Bronchial epithelial cell (primary cell): ENCODE data around the gene SNPH. TPM values are rescaled to one million over a fixed set of nuclear protein-coding genes. Genes with fewer than 3 reads are reported as not detected.
A peak's percentile ranks its signal among the peaks of the same experiment; 100 is the strongest.

Experiments used
- DNase-seq: peaks from one replicate; pipeline ENCODE4 v3.0.0-alpha.2; 2010; ENCODE audit warnings: low read depth
- FAIRE-seq: peaks from 2 replicates; lab custom pipeline; 2011; peaks lifted over from hg19 to GRCh38; lab: Jason Lieb, UNC
- H3K27me3 ChIP-seq: 2 replicates; pipeline ENCODE4 v1.5.1; 2011; ENCODE audit warnings: low read length; ENCODE audit not compliant: control insufficient read depth, insufficient read depth
- H3K36me3 ChIP-seq: 2 replicates; pipeline ENCODE4 v1.5.1; 2011; ENCODE audit warnings: low read length; ENCODE audit not compliant: control insufficient read depth, insufficient read depth
- H3K4me3 ChIP-seq: 2 replicates; pipeline ENCODE4 v1.5.1; 2011; ENCODE audit warnings: mild to moderate bottlenecking, low read depth, low read length, control low read depth
- total RNA-seq: library from RNA; depleted of rRNA; stranded (reverse); fragments of >200 nt; gene quantifications from 2 replicates; pipeline ENCODE4 v1.2.1, GENCODE V29; 2014
- TF ChIP-seq, protein P1 (sequence below): IDR thresholded peaks from 2 replicates; pipeline ENCODE4 v1.5.1; 2011; ENCODE audit warnings: mild to moderate bottlenecking, moderate library complexity, low read length, control low read depth, inconsistent platforms; ENCODE audit not compliant: insufficient read depth, severe bottlenecking

Gene SNPH
- total RNA-seq, 1 donor from 2014 or later = 1.8 TPM

- TF ChIP-seq, protein P1, sequence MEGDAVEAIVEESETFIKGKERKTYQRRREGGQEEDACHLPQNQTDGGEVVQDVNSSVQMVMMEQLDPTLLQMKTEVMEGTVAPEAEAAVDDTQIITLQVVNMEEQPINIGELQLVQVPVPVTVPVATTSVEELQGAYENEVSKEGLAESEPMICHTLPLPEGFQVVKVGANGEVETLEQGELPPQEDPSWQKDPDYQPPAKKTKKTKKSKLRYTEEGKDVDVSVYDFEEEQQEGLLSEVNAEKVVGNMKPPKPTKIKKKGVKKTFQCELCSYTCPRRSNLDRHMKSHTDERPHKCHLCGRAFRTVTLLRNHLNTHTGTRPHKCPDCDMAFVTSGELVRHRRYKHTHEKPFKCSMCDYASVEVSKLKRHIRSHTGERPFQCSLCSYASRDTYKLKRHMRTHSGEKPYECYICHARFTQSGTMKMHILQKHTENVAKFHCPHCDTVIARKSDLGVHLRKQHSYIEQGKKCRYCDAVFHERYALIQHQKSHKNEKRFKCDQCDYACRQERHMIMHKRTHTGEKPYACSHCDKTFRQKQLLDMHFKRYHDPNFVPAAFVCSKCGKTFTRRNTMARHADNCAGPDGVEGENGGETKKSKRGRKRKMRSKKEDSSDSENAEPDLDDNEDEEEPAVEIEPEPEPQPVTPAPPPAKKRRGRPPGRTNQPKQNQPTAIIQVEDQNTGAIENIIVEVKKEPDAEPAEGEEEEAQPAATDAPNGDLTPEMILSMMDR = no peak
- no peak overlapping the region for H3K4me3 ChIP-seq
- FAIRE-seq = no peak
- peaks cover 3% of the 10 kb centered on the region for H3K36me3 ChIP-seq
- DNase-seq = no peak
- no peaks in the 10 kb centered on the region for H3K27me3 ChIP-seq
Observed at GRCh38 chr20:1323830-1324597, 57.9 kb downstream of the SNPH start.

DNA sequence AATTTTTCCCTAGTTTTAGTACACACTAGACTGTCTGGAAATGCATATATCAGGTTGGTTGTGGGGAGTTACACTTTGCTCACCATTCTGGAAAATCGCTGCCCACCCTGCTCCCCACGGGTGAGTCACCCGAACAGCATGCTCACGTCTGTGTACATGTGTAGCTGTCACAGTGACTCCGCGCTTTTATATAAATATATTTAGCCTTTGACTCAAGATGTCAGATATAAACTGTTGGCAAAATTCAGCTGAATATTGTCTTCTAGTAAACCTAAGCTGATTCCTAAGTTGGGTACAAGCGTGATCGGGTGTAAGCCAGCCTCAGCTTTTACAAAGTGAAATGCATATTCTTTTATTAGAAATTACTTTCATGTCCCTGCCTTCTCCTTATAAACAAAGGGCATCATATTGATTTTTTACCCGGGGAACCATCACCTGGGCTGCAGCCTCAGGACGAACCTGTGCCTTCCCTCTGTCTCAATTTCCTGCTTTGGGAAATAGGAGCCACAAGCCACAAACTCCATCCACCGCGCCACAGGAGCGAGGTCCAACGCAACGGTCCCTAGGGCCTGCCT is 58.6 kb downstream of the SNPH start:
- TF ChIP-seq, protein P1 = no peak
- peak overlapping the region; percentile 57 for H3K4me3 ChIP-seq
- no peak for FAIRE-seq
- H3K36me3 ChIP-seq = no peaks in the 10 kb centered on the region
- H3K27me3 ChIP-seq = no peaks in the 10 kb centered on the region
- DNase-seq = no peak

GRCh38 chr20:1325173-1326030 is 59.3 kb downstream of the SNPH start:
- peak; percentile 93 for DNase-seq
- FAIRE-seq = no peak
- TF ChIP-seq, protein P1 = peak; percentile 31
- H3K27me3 ChIP-seq = no peaks in the 10 kb centered on the region
- no peaks in the 10 kb centered on the region for H3K36me3 ChIP-seq
- H3K4me3 ChIP-seq = peak overlapping the region; percentile 57

DNA sequence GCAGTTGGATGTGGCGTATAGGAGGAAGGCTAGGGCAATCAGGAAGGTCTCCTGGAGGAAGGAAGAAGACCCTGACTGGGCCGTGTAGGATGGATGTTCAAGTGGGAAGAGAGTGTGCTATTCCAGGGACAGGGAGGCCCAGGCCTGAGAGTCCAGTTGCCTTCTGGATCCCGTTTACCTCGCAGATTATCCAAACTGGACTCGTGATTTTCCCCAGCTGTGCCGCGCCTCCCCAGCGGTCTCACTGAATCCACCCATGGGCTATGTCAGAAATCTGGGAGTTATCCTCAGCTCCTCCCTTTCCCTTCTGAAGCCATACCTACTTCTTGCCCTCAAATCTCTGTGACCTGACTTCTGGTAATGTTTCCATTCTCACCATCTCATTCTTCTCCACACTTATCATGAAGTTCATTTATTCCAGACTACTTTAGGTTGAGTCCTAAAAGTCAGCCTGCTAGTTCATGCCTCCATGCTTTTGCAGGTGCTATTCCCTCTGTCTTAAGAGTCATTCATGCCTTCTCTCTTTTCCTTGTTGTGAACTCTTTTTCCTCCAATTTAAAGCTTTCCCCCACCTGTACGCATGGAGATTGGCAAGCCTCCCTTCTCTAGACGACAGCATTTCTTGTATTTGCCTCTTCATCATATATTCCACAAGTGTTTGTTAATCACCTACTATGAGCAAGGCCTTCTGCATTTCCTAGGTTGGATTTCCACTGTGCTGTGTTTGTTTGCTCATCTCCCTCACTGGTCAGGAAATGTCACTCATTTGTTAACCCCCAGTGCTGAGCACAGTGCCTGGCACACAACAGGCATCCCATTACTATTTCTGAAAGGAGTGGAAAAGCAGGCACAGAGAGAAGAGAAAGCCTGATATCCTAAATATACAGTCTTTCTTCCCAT is 60.2 kb downstream of the SNPH start:
- H3K36me3 ChIP-seq = no peaks in the 10 kb centered on the region
- H3K4me3 ChIP-seq = peak overlapping the region; percentile 57
- no peaks in the 10 kb centered on the region for H3K27me3 ChIP-seq
- peak; percentile 68 for DNase-seq
- no peak for FAIRE-seq
- TF ChIP-seq, protein P1 = no peak

- Histone ChIP-seq H3K4me3 (peak overlapping the region; percentile 6), H3K27me3 (no peaks in the 10 kb centered on the region), H3K36me3 (no peaks in the 10 kb centered on the region)
- DNase-seq = peak; percentile 70
- FAIRE-seq = no peak
- TF ChIP-seq, protein P1 = no peak
Observed at GRCh38 chr20:1327241-1327653, 61.2 kb downstream of the SNPH start.
